DOHH2 (cell line): ENCODE data around the gene ATP2B2.
A peak's percentile ranks its signal among the peaks of the same experiment; 100 is the strongest.

Experiments
- H3F3A ChIP-seq: fragments of 200-600 bp; sonication (generic), shearing (Covaris generic); 2 replicates; pipeline ENCODE4 v1.6.0; 2016; ENCODE audit warnings: antibody characterized with exemption, mild to moderate bottlenecking; ENCODE audit not compliant: control insufficient read depth, insufficient read depth
- H3K27ac ChIP-seq: fragments of 200-600 bp; sonication (generic); 2 replicates; pipeline ENCODE4 v1.5.1; 2014; ENCODE audit warnings: low read depth, mild to moderate bottlenecking, low read length, moderate library complexity
- H3K27me3 ChIP-seq: fragments of 200-600 bp; sonication (generic); 2 replicates; pipeline ENCODE4 v1.6.1; 2014; ENCODE audit warnings: mild to moderate bottlenecking, low read length, mixed read lengths; ENCODE audit not compliant: control insufficient read depth
- H3K36me3 ChIP-seq: fragments of 200-600 bp; sonication (generic); 2 replicates; pipeline ENCODE4 v1.6.1; 2014; ENCODE audit warnings: mild to moderate bottlenecking, low read length, moderate library complexity, mixed read lengths; ENCODE audit not compliant: control insufficient read depth
- H3K4me1 ChIP-seq: fragments of 200-600 bp; sonication (generic); 2 replicates; pipeline ENCODE4 v1.6.1; 2014; ENCODE audit warnings: mild to moderate bottlenecking, low read length, mixed read lengths; ENCODE audit not compliant: control insufficient read depth
- H3K4me2 ChIP-seq: fragments of 200-600 bp; sonication (generic); 2 replicates; pipeline ENCODE4 v1.6.0; 2014; ENCODE audit warnings: mild to moderate bottlenecking, low read length, moderate library complexity
- H3K4me3 ChIP-seq: fragments of 200-600 bp; sonication (generic); 2 replicates; pipeline ENCODE4 v1.5.1; 2014; ENCODE audit warnings: mild to moderate bottlenecking, low read length, mixed read lengths
- H3K79me2 ChIP-seq: fragments of 200-600 bp; sonication (generic); 2 replicates; pipeline ENCODE4 v1.6.1; 2014; ENCODE audit warnings: mild to moderate bottlenecking, low read length, mixed read lengths; ENCODE audit not compliant: control insufficient read depth
- H3K9me2 ChIP-seq: fragments of 200-600 bp; sonication (generic); replicated peaks from 2 replicates; pipeline ENCODE4 v1.6.1; 2014; ENCODE audit warnings: mild to moderate bottlenecking, low read length, mixed read lengths; ENCODE audit not compliant: control insufficient read depth
- H3K9me3 ChIP-seq: fragments of 200-600 bp; sonication (generic); 2 replicates; pipeline ENCODE4 v1.6.1; 2014; ENCODE audit warnings: antibody characterized with exemption, low read length, mixed read lengths; ENCODE audit not compliant: control insufficient read depth, insufficient read depth
- H4K20me1 ChIP-seq: fragments of 200-600 bp; sonication (generic); 2 replicates; pipeline ENCODE4 v1.6.0; 2014; ENCODE audit warnings: low read depth, mild to moderate bottlenecking, antibody characterized with exemption, low read length, moderate library complexity; ENCODE audit not compliant: control insufficient read depth, insufficient read depth
- EZH2phosphoT487 ChIP-seq: fragments of 200-600 bp; sonication (generic); IDR thresholded peaks from 2 replicates; pipeline ENCODE4 v1.6.1; 2017; ENCODE audit warnings: borderline replicate concordance, mild to moderate bottlenecking, antibody characterized with exemption, low read length, moderate library complexity, mixed read lengths
- TF ChIP-seq, protein P1 (sequence below): fragments of 200-600 bp; sonication (generic); IDR thresholded peaks from one replicate; pipeline ENCODE4 v1.5.1; 2014; ENCODE audit warnings: antibody characterized with exemption, mild to moderate bottlenecking, low read depth, low read length; ENCODE audit not compliant: poor library complexity, severe bottlenecking

Gene ATP2B2

DNA sequence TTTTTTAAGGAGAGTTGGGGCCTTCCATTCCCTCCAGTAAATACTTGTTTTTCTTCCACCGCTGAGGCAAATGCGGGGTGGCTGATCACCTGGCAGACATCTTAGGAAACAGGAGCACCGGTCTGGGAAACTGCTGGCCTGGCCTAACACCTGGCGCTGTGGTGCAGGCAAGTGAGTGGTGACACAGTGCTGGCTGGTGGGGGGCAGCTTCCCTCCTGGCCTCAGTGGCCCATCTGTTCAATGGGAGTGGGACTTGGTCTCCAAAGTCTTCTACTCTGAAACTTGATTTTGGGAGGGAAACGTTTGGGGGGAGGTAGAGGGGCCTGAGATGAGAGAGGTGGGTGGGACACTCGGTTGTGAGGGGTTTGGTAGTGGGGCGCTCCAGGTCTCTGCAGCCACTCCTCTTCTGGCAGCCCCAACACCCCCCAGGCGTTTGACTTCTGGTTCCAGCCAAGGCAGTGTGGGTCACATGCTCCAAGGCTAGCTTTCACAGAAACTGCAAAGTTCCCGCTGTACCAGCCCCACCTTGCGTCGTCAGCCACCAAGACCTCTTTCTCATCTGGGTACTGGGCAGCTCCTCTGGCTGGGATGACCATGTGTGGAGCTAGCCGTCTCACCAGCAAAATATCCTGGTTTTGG lies 217.3 kb downstream of the ATP2B2 start:
- Histone ChIP-seq H3F3A (peaks cover 6% of the 10 kb centered on the region), H4K20me1 (no peaks in the 10 kb centered on the region; the same call in 1 of the 2 replicates), H3K4me2 (no peak overlapping the region), H3K36me3 (peaks cover 63% of the 10 kb centered on the region), H3K9me2 (no peaks in the 10 kb centered on the region), H3K27me3 (no peaks in the 10 kb centered on the region), H3K27ac (no peak overlapping the region), H3K9me3 (no peaks in the 10 kb centered on the region), H3K4me3 (no peak overlapping the region), H3K79me2 (no peaks in the 10 kb centered on the region), H3K4me1 (peaks cover 23% of the 10 kb centered on the region)
- no peak for TF ChIP-seq EZH2phosphoT487
- TF ChIP-seq, protein P1, sequence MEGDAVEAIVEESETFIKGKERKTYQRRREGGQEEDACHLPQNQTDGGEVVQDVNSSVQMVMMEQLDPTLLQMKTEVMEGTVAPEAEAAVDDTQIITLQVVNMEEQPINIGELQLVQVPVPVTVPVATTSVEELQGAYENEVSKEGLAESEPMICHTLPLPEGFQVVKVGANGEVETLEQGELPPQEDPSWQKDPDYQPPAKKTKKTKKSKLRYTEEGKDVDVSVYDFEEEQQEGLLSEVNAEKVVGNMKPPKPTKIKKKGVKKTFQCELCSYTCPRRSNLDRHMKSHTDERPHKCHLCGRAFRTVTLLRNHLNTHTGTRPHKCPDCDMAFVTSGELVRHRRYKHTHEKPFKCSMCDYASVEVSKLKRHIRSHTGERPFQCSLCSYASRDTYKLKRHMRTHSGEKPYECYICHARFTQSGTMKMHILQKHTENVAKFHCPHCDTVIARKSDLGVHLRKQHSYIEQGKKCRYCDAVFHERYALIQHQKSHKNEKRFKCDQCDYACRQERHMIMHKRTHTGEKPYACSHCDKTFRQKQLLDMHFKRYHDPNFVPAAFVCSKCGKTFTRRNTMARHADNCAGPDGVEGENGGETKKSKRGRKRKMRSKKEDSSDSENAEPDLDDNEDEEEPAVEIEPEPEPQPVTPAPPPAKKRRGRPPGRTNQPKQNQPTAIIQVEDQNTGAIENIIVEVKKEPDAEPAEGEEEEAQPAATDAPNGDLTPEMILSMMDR = no peak

DNA sequence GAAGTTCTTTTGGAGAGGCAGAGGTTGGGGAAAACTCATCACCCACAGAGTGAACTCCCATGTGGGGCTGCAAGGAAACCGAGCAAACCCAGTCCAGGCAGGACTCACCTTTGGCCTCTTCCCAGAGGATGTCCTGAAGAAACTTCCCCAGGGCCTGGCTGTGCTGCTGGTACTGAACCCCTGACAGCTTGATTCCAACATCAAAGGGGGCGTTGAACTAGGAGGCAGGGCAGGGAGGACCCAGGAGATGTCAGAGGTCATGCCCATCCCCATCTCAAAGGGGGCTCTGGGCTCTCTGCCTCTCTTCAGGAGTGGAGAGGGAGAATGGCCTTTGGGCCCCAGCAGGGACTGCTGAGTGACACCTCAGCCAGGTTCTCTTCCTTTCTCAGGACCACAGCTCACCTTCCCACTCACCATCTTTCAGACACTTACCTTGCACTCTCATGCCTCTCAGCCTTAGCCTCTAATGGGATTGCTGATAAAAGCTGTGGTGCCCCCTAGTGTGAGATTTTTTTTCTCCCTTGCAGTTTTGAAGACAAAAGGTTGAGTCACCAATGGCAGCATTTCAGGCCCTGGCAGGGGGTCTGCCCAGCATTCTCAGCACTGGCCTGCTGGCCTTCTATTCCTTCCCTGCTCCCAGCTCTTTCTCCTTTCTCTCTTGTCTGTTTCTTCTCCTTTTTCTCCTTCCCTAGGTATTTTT lies 218.6 kb downstream of the ATP2B2 start:
- Histone ChIP-seq H3K4me2 (no peak overlapping the region), H3F3A (peaks cover 6% of the 10 kb centered on the region), H3K9me3 (no peaks in the 10 kb centered on the region), H3K36me3 (peaks cover 63% of the 10 kb centered on the region), H3K9me2 (no peaks in the 10 kb centered on the region), H4K20me1 (no peaks in the 10 kb centered on the region; the same call in 1 of the 2 replicates), H3K4me1 (peaks cover 10% of the 10 kb centered on the region), H3K4me3 (no peak overlapping the region), H3K27ac (no peak overlapping the region), H3K79me2 (no peaks in the 10 kb centered on the region), H3K27me3 (no peaks in the 10 kb centered on the region)
- TF ChIP-seq EZH2phosphoT487 = no peak
- TF ChIP-seq, protein P1 = peak; percentile 57

DNA sequence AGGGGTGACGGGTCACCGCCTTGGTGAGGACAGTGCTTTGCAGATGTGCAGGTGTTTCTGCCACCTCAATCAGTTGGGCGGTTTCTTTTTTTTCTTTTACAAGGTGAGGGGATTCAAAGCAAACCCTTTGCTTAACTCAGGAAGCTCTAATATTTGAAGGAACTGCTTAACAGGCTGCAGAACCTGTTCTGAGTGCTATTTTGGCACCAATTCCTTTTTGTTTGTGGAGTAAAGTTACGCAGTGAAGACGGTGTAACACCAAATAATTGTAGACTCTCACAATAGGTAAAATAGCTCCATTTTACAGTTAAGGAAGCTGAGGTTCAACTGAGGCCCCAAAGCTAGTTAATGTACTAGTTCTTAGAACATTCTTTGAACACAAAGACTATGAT lies 219.3 kb downstream of the ATP2B2 start:
- H3F3A ChIP-seq = peaks cover 6% of the 10 kb centered on the region
- no peaks in the 10 kb centered on the region for H3K9me2 ChIP-seq
- H3K79me2 ChIP-seq = no peaks in the 10 kb centered on the region
- no peaks in the 10 kb centered on the region for H3K9me3 ChIP-seq
- H3K27me3 ChIP-seq = no peaks in the 10 kb centered on the region
- no peak overlapping the region for H3K4me3 ChIP-seq
- TF ChIP-seq, protein P1 = no peak
- TF ChIP-seq EZH2phosphoT487 = no peak
- no peak overlapping the region for H3K27ac ChIP-seq
- H4K20me1 ChIP-seq = no peaks in the 10 kb centered on the region; the same call in 1 of the 2 replicates
- H3K4me1 ChIP-seq = peaks cover 4% of the 10 kb centered on the region
- H3K36me3 ChIP-seq = peaks cover 65% of the 10 kb centered on the region
- H3K4me2 ChIP-seq = no peak overlapping the region
